Stimulated activated CD8-positive, alpha-beta memory T cell treated with anti-CD3 and anti-CD28 coated beads, Interleukin-7, amount 100 ng/mL, for 1 hour (primary cell): ENCODE results near the gene TMEM209.
"Not testable (repeated sequence)": the region's sequence is repeated elsewhere in the genome, so short reads cannot be mapped to it uniquely, and the experiment has no call there.

Experiments
- DNase-seq, 2 donors: peaks; one replicate each; pipeline ENCODE4 v3.0.0-alpha.2; 2020; ENCODE audit warnings: low read depth in 2 of 2

The TMEM209 gene

DNA sequence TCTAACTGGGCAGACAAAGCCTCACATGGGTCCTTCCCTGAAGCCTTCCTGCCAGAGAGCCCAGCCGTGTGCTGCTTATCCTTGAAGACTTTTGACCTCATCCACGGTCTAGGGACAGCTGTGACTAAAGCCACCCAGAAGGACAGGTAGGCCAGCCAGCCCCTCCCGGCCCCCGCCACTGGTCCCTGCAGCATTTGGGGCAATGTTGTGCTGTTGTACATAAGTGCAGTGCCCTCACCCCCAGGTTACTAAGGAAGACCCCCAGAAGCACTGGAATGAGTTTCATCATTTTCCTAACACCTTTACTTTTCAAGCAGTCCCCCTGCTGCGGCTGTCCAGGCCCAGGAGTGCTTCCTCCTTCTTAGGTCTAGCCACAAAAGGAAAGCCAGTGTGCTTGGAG, 43.0 kb downstream of the TMEM209 start:
- no peak for DNase-seq

DNA sequence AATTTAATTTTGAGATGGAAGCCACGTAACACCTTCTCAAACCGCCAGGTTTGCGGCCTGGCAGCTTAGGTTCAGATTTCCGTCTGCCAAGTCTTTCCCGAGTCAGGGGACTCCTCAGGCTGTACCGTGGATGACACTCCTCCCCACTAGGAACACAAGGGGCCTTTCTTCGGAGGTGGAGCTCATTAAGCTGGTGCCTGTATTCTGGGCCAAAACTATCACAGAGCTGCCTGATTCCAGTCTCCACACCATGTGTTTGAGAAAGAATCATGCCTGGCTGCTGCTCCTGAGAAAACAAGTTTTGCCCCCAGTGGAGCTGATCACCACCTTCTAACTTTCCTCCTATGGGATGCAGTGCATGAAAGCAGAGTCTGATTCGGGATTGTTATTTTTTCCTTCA, 44.8 kb downstream of the TMEM209 start:
- DNase-seq = no peak

DNA sequence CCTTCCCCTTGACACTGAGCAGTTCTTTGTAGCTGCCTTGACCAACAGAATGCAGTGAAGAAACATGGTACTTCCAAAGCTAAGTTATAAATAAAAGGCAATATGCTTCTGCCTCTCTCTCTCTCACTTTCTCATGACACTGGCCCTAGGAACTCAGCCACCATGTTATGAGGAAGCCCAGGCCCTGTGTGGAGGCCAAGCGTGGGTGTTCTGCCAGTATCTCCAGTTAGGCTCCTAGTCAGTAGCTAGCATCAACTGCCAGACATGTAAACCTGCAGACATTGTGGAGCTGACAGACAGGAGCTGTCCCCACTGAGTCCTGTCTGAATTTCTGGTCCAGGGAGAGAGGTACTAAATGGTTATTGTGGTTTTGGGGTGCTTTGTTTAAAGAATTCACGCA, 45.2 kb downstream of the TMEM209 start:
- no peak for DNase-seq

DNA sequence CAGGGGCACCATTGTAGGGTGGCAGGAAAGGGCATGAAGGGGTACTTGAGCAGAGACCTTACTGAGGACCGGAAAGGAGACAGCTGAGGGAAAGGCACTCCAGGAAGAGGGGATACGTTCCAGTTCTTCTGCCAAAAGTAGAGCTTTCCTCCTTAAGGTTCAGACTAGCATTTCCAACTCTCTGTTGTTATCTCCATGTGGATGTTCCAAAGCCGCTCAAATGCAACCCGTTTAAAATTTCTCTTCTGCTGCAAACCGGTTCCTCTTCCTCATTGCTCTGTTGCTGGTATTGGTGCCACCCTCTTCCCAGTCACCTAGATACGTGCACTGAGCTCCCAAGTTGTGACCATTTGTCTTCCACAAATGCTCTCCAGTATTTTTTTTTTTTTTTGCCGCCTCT, 47.5 kb downstream of the TMEM209 start:
- DNase-seq = no peak

DNA sequence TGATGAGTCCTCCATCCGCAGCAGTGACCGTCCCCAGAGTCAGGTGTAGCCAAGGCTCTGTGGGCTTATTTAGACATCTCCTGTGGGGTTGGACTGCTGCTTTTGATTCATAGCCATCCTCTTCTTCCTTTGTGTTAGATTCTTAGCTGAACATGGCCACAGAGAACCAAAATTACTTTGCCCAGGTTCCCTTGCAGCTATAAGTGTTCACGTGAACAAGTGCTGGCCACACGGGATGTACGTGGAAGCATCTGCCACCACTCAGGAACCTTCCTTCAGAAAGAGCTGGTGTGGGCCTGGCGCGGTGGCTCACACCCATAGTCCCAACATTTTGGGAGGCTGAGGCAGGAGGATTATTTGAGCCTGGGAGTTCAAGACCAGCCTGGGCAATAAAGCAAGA, 49.1 kb downstream of the TMEM209 start:
- DNase-seq = no peak

DNA sequence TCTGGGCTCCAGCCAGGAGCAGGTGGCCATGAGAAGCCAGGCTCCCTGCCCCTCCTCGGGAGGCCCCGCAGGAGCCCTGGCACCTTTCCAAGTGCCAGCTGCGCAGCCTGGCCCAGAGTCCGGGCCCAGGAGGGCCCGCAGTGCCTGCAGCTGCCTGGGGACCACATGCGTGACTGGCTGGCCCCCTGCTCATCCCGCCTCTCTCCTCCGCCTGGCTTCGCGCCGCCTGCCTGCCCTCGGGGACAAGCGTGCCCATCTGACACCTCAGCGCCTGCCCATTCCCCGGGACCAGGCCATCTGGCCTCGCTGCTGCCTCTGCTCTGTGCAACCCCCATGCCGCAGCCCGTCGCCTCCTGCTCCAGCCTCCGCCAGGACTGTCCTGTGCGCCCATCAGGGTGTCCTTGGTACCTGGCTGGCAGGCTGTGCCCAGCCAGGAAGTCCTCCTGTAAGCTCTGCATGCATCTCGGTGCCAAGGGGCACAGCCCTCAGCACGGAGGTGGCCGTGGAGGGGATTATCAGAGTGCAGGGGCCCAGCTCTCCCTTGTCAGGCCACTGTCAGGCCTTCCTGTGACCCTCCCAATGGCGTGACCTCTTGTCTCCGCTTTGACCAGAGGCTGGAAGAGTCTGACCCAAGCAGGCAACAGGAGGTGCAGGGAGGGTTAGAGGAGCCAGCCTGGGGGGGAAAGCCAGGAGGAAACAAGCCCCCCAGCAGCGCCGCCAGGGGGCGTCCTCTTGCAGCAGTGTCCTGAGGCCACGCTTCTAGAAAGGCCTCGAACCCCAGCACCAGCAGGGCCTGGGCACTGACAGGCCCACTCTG, 50.5 kb downstream of the TMEM209 start:
- DNase-seq = no peak

DNA sequence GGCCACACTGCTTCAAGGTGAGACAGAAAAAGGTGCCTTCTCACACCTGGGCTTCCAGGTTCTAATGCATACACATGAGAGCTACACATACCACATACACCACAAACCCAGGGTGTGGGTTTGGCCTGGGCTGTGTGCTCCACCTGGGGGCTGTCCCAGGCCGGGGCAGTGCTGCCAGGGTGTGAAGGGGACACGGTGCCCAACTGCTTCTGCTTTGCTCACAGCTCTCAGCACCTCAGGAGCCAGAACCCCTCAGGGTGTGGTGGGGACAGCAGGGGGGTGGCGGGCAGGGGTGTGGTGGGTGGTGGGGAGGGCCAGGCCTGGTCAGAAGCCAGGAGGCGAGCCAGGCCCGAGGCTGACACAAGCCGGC, 51.1 kb downstream of the TMEM209 start:
- DNase-seq = no peak

DNA sequence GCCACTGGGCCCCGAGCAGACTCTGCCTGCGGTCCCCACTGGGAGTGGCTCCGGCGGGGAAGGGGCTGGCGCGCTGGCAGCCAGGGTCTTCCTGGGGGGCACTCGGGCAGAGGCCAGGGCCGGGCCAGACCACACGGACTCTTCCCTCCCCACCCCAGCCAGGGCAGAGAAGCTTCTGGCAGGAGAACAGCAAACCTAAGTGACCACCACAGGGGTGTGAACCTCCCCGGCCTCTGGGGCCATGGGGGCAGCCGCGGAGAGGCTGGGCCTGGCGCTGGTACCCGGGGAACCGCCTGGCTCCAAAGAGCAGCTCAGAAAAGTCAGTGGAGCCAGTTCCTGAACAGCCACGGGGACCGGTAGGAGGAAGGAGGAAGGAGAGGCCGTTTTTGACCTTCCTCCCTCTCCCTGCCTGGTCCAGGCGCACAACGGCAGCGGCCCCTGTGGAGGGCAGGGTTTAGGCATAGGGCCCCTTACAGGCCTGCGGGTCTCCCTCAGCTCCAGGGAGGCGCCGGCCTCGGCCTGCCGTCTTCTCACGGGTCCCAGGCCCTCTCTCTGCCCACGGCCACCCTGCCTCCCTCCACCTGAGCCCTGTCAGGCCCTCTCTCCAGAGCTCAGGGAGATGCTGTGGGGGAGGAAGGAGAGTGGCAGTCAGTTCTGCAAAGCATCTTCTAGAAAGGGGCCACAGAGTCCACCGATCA, 51.8 kb downstream of the TMEM209 start:
- no peak for DNase-seq

DNA sequence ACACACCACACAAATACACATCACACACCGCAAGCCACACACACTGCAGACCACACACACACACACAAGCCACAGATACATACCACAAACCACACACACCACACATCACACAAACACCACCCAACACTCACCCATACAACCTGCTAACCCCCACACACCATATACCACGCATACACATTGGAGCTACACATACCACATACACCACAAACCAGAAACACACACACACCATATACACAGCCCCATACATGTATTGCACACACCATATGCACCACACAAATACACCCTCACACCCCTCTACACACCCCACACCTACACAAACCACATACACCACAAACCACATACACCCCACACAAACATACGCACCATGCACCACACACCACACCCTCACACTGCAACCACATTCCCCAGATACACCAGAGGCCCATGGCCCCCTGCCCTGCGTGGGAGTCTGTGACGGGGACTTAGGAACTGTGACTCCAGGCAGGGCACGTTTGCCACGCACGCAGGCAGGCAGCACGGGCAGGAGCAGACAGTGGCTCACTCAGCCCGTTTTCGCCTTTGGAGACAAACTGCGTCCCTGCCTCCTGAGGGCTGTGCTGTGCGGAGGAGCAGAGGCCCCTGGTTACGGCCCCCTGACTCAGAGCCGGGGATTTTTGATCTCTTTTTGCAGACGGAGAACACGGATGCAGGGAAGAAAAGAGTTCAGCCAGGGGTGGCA, 52.6 kb downstream of the TMEM209 start:
- DNase-seq = no peak

DNA sequence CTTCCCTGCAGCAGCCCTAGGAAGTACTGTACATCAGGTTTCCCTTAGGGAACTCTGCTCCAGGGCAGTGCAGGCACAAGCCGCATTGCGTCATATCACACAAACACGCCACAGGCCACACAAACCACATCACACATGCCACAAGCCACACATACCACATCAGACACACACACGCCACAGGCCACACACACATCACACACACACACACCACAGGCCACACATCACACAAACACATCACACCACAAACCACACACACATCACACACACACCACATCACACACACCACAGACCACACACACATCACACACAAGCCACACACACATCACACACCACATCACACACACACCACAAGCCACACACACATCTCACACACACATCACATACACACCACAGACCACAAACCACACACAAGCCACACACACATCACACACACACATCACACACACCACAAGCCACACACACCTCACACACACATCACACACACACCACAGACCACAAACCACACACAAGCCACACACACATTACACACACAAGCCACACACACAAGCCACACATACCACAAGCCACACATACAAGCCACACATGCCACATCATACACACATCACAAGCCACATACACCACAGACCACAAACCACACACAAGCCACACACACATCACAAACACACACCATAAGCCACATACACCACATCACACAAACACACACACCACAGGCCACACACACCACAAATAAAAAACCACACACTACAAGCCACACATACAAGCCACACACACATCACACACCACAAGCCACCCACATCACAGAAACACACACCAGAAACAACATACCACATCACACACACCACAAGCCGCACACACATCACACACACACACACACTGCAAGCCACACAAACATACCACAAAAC, 53.4 kb downstream of the TMEM209 start:
- no peak for DNase-seq

DNA sequence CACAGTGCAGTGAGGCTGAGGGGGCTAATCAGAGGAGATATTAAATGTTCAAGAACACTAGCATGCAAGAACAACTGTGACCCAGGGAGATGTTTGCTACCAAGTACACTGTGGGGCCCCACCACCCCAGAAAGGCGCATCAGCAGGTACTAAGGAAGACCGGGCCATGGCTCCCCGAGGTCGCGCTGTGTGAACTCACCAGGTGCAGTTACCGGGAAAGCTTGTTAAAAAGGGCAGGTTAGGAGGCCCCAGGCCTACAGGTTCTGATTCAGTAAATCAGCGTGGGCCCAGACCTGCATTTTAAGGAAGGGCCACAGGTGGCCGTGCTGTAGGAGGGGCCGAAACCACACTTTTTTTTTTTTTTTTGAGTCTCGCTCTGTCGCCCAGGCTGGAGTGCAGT, 54.6 kb downstream of the TMEM209 start:
- DNase-seq = no peak

DNA sequence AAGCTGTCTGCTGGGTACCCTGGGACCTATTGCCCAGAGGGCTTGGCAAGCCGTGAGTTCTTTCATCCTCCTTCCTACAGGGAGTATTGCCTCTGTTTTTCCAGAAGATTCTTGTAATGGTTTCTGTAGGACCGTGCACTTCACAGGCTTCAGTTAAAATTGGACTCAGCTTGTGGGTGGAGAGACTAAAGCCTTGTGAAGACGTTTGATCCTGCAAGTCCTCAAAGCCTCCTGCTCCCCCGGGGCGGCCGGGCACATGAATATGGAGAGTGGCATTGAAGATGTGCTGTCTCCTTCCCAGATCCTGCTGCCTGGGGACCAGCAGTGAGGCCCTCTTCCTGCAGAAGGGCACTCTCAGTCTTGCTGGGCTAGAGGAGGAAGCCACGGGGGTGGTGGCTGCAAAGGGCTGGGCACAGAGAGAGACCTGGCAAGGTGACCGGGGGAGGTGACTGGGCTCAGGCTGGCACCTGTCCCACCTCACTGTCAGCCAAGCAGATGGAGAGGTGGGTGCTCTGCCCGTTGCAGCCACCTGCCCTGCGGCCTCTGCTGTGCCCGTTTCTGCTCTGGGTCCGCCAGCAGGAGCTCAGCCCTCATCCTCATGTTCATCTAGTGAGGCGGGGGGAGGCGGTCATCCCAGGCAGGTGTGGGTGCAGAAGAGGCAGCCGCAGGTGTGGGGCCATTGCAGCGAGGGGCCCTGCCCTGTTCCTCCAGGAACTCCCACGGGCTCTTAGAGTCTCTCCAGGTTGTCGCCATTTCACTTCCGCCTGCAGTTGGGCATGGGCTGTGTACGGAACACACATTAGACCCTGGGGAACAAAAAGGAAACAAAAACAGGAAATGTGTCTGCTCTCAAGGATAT, 55.7 kb downstream of the TMEM209 start:
- DNase-seq = no peak

DNA sequence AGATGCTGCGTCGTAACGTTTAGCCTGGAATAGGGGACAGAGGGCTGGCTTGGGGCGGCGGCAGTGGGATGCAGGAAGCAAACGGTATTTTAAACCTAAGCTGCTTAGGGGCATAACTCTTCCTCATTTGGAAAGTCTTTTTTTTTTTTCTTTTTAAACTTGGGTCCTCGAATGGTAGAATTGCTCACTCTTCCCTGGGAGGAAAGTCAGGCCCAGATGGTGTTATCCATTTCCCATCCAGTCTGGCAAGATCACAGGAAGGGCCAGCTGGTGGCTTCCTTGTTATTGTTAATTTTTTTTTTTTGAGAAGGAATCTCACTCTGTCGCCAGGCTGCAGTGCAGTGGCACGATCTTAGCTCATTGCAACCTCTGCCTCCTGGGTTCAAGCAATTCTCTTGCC, 56.6 kb downstream of the TMEM209 start:
- no peak for DNase-seq

DNA sequence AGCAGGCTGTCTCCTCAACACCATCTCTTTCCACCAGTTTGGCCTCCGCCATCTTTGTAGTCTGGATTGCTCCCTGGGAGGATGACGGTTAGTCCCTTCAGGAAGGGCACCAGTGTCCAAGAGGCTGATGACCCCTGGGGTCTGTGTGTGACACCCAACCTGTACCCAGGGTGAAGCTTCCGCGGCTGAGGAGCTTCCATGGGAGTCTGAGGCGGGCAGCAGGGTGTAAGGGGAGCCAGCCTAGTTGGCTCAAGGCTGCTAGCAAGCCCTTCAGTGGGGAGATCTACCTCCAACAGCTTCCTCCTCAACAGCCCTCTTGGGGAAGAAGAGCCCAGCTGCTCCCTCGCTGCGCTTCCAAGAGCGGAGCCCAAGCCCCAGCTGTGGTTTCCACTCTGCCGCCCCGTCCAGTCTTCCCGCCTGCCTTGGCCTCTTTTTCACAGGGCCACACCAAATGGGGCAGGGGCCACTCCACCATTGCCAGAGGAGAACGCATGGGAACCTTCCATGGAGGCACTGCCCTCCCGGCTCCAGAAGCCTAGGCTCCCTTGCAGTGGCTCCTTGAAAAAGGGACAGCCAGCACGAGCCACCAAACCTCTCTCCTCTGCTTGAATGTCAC, 57.4 kb downstream of the TMEM209 start:
- no peak for DNase-seq

DNA sequence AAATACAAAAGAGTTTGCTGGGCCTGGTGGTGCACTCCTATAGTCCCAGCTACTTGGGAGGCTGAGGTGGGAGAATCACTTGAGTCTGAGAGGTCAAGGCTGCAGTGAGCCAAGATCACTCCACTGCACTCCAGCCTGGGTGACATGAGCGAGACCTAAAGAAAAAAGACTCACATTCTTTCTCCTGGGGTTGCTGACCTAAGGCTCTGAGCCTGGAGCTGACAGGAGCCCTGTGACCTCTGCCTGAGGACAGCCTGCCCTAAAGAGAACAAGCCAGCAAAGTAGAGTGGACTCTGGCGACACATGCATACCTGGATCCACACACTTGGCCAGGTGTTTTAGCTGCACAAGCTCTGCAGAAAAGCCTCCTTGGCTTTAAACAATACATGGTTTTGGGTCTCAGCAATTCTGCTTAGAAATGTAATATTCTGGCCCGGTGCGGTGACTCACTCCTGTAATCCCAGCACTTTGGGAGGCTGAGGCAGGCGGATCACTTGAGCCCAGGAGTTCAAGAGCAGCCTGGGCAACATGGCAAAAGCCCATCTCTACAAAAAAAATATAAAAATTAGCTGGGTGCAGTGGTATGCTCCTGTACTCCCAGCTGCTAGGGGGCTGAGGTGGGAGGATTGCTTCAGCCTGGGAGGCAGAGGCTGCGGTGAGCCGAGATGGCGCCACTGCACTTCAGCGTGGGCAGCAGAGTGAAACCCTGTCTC, 58.4 kb downstream of the TMEM209 start:
- DNase-seq = no peak

DNA sequence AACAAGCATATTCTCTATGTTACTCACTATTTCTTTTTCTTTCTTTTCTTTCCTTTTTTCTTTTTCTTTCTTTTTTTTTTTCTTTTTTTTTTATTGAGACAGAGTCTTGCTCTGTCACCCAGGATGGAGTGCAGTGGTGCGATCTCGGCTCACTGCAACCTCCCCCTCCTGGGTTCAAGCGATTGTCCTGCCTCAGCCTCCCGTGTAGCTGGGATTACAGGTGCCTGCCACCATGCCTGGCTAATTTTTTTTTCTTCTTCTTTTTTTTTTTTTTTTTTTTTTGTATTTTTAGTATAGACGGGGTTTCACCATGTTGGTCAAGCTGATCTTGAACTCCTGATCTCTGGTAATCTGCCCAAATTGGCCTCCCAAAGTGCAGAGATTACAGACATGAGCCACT, 59.1 kb downstream of the TMEM209 start:
- DNase-seq = not testable (repeated sequence)

DNA sequence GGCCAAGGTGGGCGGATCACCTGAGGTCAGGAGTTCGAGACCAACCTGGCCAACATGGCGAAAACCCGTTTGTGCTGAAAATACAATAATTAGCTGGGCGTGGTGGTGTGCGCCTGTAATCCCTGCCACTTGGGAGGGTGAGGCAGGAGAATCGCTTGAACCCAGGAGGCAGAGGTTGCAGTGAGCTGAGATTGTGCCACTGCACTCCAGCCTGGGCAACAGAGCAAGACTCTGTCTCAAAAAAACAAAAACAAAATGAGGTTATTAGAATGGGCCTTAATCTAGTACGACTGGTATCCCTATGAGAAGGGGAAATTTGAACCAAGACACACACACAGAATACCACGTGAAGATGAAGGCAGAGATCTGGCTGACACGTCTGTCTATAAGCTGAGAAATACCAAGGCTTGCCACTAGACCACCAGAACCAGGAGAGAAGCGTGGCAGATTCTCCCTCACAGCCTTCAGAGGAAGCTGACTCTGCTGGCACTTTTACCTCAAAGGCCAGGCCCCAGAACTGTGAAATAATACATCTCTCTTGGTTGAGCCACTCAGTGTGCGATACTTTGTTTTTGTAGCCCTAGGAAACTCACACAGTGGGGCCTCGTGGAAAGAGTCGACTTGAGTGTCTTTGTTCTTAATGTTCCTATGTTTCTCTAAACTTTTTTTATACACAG, 59.6 kb downstream of the TMEM209 start:
- DNase-seq = no peak

DNA sequence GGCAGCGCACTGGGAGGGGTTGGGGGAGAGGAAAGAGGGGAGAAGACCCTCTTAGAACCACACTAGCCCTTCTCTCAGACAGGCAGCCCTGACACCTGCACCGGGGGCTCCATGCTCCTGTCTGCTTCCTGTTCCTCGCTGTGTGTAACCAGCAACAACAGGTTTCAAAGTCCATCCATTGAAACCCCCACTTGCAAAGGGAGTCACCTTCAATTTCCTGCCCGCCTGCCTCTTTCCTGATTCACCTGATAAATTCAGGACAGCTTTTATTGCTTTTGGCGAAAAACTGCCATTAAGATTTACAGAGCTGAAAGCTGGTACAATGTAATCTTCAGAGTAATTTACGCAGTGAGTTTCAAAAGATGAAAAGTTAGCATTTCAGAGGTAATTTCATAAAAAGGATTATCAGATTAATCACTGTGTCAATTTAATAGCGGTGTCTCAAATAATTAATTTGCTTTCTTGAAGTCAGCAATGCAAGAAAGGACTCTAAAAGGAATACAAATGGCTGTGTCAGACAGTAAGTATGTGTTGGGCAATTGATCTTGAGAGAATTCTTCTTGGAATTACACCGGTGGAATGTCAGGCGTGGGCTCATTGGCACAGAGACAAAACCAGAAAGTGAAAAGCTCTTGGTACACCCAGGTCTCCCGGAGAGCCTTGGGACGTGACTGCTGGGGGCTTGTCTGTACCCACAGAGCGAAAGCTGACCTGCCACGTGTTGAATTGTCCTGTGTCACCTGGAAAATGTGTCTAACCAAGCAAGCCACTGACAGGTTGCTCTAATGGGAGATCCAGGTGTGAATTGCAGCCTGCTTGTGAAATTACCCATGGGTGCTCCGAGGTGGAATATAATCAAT, 60.7 kb downstream of the TMEM209 start:
- DNase-seq = no peak
